CD4-positive, alpha-beta T cell treated with Interleukin-6 for 4 hours (primary cell): Measurements from ENCODE around the gene TSPAN7.

Experiments
- DNase-seq: peaks from one replicate; pipeline ENCODE4 v3.0.0-alpha.2; 2020; ENCODE audit warnings: mixed read lengths

Gene TSPAN7

GRCh38 chrX:38649674-38650647 is 88.6 kb downstream of the TSPAN7 start:
- DNase-seq: no peak

DNA sequence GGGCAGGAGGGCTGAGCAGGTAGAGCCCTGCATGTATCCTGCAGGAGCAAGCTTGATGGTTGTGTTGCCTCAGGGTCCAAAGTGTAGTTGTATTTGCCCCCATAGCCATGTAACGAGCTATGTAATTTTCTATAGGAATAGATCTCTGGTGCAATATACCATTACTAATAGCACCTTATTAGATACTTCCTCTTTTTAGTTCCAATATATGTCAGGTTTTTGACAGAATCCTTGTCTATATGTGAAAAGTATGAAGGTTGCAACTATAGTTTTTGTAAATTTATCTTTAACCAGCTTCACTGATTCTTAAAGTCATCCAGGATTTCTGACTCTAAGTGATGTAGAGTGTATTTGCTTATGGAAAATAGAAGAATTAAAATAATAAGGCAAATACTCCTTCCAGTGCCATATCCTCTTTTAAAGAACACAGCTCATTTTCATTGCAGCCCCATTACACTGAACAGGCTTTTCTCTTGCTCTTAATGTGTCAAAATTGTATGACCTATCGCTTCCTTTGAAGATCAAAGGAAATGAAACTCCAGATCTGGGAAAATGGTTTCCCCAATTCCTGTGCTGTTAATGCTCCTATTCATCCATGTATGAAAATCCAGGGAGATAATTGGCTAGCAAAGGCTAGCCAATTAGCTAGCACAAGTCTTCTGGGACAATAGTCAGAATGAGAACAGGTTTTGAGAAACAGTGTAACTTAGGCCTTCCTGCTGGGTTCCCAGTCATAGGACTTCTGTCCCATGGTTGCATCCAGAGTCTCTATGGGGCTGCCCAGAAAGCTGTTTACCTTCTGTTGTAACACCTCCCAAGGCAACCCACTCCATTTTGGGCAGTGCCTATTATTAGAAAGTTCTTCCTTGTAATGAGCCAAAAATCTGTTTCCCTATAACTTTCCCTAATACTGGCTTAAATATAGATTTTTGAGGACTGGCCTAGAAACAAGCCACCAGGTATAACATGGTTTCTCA is 90.6 kb downstream of the TSPAN7 start:
- no peak for DNase-seq

DNA sequence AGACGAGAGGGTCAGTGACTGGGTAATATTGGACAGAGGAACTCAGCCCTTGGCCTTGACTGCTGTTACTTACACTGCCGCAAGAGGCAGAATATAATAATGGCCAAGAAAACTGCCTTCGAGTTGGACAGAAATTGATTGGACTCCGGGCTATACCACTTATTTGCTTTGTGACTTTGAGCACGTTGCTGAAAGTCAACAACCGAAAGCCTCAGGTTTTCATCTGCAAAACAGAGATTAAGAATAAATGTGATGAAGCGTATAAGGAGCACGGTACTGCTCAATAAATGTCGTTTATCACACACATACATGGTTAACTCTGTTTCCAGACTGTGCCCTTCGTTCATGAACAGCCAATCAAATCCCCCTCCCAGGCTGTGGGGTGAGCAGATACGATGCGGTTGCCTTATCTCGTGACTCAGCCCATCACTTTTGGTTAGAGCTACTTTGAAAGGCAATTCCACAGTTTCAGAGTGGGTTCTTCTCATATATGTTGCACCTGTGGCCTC is 91.6 kb downstream of the TSPAN7 start:
- DNase-seq: no peak

- DNase-seq: no peak
These were observed 93.0 kb downstream of the TSPAN7 start for GRCh38 chrX:38654302-38654701.

DNA sequence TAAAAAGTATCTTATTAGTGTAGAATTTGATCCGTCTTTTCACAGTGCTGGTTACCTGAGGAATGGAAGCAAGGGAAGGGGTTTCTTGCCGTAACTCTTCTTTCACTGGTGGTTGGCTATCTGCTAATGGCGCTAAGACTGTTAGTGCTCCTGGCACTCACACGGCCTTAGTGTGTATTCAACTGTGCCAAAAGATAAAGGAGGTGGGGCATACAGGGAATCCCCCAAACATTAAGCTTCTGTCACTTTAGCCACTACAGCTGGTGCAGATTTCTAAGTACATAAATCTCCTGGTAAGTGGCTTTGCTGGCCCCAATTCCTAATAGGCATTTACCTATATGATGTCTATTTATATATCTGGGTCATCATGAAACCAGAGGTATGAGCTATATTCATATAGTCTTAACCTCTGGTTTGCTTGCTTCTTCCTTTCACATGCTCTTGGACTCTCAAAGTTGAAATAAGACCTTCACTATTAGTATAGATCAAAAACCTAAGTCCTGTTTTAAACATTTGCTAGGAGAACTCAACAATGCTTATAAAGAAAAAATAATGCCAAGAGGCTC is 95.1 kb downstream of the TSPAN7 start:
- DNase-seq: no peak

- DNase-seq: no peak
These were observed 96.2 kb downstream of the TSPAN7 start for GRCh38 chrX:38657562-38657961.

DNA sequence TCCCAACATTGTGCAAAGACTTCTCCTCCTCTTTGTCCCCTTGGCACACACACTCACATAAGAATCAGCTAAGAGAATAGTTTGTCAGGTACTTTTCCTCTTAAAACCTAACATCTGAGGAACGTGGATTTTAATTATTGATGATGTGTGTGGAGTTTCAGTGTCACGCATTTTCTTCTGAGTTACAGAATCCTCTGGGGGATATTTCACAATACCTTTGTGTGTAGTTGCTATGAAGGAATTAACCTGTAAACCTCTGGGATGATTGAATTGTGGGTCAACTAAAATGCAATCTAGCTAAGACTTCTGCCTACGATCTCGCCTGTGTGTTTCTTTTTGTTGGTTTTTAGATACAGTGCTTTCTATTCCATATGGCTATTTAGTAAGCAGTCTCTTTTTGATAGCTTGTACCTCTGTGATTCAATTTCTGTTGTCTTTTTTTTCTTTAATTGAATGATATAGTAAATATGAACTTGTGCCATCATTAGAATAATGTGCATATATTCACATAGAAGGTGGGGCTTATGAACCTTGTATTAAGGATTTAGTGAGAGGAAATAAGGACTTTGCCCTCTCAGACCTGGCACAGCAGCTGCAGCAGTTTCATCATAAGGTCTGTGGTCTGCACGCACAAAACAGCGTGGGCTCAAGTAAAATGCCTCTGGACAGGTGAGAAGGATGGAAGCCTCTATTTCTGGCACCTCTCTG is 99.2 kb downstream of the TSPAN7 start:
- no peak for DNase-seq

DNA sequence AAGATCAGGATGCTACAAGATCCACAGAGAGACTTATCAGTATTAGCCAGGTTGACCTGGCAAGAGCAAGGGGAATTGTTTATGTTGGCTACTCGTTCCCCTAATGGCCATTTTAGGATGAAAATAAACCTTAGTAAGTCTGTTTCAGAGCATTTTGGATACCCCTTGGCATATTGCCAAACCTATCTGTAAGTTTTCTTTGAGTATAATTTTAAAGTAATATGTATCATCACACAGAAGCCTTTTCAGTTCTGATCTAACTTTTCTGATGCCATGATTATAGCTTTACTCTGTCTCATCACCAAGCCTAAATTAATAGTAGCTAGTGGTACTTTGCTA is 99.7 kb downstream of the TSPAN7 start:
- no peak for DNase-seq

- no peak for DNase-seq
These were observed 100.2 kb downstream of the TSPAN7 start for GRCh38 chrX:38661561-38661960.

DNA sequence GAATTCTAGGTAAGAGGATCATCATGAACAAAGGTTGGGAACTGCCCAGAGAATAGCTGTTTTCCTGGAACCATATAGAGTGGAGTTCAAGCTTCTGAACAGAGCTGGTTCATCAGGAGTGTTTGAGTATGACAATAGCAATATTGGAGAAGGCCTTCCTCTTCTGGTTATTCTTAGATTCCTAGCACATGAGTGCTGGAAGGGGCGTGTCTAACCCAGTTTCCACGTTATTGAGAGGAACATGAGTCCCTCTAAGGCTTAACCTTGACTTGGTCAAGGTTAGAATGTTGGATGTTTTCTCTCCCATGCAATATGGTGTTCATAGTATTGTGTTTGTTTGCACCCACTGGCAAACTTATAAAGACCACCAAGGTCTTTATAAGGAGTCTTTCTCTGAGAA is 101.3 kb downstream of the TSPAN7 start:
- no peak for DNase-seq

DNA sequence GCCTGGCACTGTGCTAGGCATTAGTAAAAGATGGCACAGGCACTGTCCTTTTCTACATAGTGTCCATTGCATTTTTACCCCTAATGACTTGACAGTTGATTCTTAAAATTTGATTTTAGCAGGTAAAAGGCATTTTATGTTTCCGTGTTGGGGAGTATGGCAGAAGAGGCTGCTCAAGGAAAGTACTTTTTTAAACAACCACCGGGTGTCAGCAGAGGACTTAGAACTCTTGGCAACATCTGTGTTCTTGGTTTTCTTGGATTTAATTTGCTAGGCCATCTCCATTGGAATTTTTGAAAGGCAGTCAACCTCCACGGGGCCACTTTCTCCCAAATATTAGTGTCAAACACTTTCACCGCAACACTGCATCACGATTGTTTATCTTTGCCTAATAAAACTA is 102.9 kb downstream of the TSPAN7 start:
- no peak for DNase-seq

DNA sequence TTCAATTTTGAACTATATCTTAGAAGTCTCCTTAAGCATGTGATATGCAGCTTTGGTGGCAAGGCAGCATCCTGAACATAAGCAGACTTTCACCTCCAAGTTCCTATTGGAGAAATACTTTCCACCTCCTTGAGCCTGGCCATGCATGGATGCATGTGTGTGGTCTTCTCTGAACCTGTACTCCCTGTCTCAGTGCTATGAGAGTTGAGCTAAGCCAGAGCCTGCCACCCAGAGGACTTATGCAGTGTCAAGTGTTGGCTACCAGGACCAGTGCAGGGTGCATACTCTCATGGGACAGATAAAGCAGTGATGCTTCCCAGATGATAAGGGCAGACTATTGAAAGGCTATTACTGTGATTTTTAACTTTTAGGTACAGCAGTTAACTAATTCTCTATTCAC is 105.6 kb downstream of the TSPAN7 start:
- no peak for DNase-seq

DNA sequence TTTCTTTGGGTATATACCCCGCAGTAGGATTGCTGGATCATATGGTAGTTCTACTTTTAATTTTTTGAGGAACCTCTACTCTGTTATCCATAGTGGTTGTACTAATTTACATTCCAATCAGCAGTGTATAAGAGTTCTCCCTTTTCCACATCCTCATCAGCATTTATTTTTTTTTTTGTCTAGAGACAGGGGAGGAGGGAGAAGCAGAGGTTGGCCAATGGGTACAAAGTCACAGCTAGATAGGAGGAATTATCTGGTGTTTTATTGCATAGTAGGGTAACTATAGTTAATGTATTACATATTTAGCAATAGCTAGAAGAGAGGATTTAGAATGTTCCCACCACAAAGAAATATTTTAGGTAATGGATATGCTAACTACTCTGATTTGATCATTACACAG is 107.4 kb downstream of the TSPAN7 start:
- DNase-seq: no peak

DNA sequence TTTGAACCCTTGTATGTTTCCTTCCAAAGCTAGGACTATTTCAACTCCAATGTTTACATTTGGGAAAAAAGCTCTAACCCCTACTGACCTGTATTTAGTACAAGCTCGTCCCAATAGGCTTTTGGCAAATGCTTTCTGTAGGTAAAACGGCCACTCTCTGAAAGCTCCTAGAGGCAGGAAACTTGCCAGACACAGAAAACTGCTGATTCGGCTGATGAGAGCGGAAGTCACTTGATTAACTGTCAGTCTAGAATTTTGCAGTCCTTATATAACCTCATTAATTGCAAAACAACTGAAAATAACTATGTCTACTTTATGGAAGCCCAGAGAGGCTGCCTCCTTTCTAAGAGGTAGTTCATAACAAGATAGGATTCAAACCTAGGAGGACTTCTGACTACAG is 108.1 kb downstream of the TSPAN7 start:
- peak; percentile 26 for DNase-seq

DNA sequence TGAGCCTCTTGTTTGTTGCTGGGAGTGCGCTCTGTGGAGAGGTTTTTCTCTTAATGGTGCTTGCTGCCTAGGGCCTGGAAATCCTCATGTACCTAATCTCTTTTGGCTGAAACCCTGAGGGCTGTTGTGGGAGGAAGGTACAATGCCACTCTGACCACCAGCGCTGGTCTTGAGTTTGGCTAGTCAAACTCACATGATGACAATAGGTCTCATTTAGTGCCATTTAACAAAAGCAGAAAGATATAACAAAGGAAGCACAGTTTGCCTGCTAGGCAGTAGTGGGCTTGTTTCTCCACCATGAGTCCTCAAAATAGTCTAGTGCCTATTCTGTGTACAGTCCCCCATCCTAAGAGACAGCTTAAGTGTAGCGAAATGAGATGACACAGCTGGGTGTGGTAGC is 111.3 kb downstream of the TSPAN7 start:
- DNase-seq: no peak

- DNase-seq: no peak
These were observed 114.5 kb downstream of the TSPAN7 start for GRCh38 chrX:38675856-38676255.

DNA sequence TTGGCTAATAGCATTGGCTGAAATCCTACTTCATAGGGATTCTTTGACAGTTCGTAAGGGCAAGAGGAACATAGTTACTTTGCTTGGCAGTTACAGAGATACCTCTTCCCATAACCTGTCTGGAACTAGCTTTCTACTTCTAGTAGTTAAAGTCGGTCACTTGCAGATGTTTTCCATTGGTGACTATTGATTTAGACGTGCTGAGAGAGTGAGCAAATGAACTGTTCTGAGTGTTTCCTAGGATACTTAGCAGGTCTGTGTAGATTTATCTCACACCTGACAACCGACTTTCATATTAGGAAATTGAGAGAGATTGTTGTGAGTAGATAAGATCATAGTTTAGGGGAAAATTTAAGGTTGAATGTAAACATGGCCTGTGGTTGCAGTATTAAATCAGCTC is 116.8 kb downstream of the TSPAN7 start:
- no peak for DNase-seq

GRCh38 chrX:38678821-38679220 is 117.5 kb downstream of the TSPAN7 start:
- DNase-seq: no peak

DNA sequence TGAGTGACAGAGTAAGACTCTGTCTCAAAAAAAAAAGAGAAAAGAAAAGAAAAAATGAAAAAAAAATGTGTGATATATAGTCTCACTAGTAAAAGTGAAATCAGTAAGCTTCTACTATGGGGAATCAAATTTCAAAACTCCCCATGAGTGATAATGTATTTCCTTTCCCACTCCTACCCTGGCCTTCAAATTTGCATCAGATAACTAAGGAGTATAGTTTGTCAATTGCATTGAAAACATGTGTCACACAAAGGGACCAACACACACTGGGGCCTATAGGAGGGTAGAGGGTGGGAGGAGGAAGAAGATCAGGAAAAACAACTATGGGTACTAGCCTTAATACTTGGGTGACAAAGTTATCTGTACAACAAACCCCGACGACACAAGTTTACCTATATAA is 118.4 kb downstream of the TSPAN7 start:
- no peak for DNase-seq

DNA sequence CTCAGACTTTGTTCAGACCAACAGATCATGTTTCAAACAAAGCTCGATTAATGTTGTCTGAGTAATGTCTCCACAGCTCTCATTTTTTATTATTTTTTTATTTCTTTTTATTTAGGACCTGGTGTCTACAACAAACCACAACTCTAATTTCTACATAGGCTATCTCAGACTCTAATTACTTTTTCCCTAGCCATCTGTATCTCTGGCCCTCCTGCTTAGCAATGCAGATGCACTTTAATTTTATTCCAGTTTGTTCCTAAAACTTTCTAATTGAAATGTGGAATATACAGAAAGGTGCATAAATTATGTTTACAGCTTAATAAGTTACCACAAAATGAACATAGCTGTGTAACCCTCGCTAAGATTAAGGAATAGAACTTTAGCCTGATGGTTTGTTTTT is 120.8 kb downstream of the TSPAN7 start:
- no peak for DNase-seq

- no peak for DNase-seq
These were observed 131.6 kb downstream of the TSPAN7 start for GRCh38 chrX:38692961-38693360.

GRCh38 chrX:38694394-38694793 is 133.1 kb downstream of the TSPAN7 start:
- no peak for DNase-seq

DNA sequence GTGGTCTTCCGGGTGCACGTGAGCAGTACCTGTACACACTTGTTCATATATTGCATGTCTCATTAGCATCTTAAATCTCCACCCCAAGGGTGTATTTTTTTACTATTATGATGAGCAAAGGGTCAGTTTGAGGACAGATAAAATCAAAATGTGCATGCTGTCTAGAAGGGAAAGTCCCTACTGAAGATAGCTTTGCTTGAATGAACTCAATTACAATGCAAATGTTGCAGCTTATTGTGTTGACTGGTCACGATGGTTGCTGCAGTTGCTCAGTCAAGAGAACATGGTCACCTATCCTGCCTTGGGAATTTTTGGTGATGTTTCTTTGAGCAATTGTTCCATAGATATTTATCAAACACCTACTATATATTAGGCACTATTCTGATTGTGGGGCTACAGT is 136.1 kb downstream of the TSPAN7 start:
- DNase-seq: no peak
